AG04450 (cell line): ENCODE measurements around the gene PDE4A. TPM values are rescaled to one million over a fixed set of nuclear protein-coding genes. Genes with fewer than 3 reads are reported as not detected.
"Not testable (repeated sequence)": the region's sequence is repeated elsewhere in the genome, so short reads cannot be mapped to it uniquely, and the experiment has no call there.

Experiments used
- CTCF ChIA-PET: fragments of 300-600, 350-600 bp; formaldehyde crosslinking; extraction: SDS; loops from one replicate; lab custom pipeline; 2022; ENCODE audit warnings: antibody characterized with exemption, inconsistent platforms; lab: Charles Lee
- POLR2A ChIA-PET: fragments of 350-600 bp; formaldehyde crosslinking; extraction: SDS; loops from one replicate; lab custom pipeline; 2021; ENCODE audit warnings: antibody characterized with exemption, inconsistent platforms; lab: Yijun Ruan, JAX
- DNase-seq: peaks from one replicate; pipeline ENCODE4 v3.0.0-alpha.2; 2011; ENCODE audit warnings: low read depth, low spot score
- H3K27ac ChIP-seq: one replicate; pipeline ENCODE4 v1.5.1; 2012; ENCODE audit warnings: low read depth, low read length, control low read depth
- H3K27me3 ChIP-seq: one replicate; pipeline ENCODE4 v1.6.0; 2012; ENCODE audit warnings: low read length; ENCODE audit not compliant: control insufficient read depth, insufficient read depth
- H3K4me3 ChIP-seq: 2 replicates; pipeline ENCODE4 v1.5.1; 2011; ENCODE audit warnings: mild to moderate bottlenecking, low read depth, low read length, control low read depth
- H3K9me3 ChIP-seq: 2 replicates; pipeline ENCODE4 v1.5.1; 2012; ENCODE audit warnings: low read length; ENCODE audit not compliant: control insufficient read depth, insufficient read depth
- polyA minus RNA-seq: library from RNA; depleted of rRNA, polyadenylated mRNA; stranded (reverse); fragments of >200 nt; gene quantifications from 2 replicates; pipeline ENCODE4 v1.2.3, GENCODE V29; 2011; rRNA and poly(A)+ RNA removed
- polyA plus RNA-seq: library from polyadenylated mRNA; depleted of rRNA; stranded (reverse); fragments of >200 nt; gene quantifications from 2 replicates; pipeline ENCODE4 v1.2.3, GENCODE V29; 2011; rRNA removed
- TF ChIP-seq, protein P1 (sequence below): IDR thresholded peaks from 2 replicates; pipeline ENCODE4 v1.5.1; 2011; ENCODE audit warnings: low read depth, low read length, control low read depth, inconsistent platforms

The PDE4A gene
- polyA plus RNA-seq (2.9 and 5.1 TPM in 2 replicates), polyA minus RNA-seq (9.6 and 16.3 TPM in 2 replicates)

DNA sequence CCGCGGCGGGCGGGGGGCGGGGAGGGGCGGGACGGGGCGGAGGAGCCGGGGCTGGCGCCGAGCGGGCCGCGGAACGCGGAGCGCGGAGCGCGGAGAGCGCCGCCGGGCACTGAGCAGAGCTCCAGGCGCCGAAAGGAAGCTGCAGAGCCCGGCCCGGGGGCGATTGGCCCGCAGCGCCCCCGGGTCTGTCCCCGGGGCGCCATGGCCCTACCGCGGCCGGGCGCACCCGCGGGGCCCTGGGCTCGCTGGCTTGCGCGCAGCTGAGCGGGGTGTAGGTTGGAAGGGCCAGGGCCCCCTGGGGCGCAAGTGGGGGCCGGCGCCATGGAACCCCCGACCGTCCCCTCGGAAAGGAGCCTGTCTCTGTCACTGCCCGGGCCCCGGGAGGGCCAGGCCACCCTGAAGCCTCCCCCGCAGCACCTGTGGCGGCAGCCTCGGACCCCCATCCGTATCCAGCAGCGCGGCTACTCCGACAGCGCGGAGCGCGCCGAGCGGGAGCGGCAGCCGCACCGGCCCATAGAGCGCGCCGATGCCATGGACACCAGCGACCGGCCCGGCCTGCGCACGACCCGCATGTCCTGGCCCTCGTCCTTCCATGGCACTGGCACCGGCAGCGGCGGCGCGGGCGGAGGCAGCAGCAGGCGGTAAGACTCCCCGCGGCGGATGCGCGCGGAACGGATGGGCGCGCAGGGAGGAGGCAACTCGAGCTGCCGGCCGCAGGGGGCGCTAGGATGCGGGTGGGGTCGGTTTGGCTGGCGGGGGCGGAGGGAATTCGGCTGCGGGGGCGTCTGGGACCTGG lies at the start of gene PDE4A:
Gene PDE4A, plus strand, starts transcription at position 95 of the 796 bp plus-strand sequence. Its CDS starts 227 bp downstream, at position 322.
- TF ChIP-seq, protein P1, sequence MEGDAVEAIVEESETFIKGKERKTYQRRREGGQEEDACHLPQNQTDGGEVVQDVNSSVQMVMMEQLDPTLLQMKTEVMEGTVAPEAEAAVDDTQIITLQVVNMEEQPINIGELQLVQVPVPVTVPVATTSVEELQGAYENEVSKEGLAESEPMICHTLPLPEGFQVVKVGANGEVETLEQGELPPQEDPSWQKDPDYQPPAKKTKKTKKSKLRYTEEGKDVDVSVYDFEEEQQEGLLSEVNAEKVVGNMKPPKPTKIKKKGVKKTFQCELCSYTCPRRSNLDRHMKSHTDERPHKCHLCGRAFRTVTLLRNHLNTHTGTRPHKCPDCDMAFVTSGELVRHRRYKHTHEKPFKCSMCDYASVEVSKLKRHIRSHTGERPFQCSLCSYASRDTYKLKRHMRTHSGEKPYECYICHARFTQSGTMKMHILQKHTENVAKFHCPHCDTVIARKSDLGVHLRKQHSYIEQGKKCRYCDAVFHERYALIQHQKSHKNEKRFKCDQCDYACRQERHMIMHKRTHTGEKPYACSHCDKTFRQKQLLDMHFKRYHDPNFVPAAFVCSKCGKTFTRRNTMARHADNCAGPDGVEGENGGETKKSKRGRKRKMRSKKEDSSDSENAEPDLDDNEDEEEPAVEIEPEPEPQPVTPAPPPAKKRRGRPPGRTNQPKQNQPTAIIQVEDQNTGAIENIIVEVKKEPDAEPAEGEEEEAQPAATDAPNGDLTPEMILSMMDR = peak; percentile 44
- POLR2A ChIA-PET = interaction anchor here (0.6 to 0.8 kb wide), 2 partner anchors 11 to 129 kb away, joined by 3 to 4 read pairs; no protein-coding TSS in a partner anchor
- Histone ChIP-seq H3K27me3 (peaks cover 14% of the 10 kb centered on the region), H3K27ac (peak within 1 kb of the TSS; percentile 52), H3K9me3 (peaks cover 4% of the 10 kb centered on the region; the same call in 1 of the 2 replicates), H3K4me3 (peak within 1 kb of the TSS; percentile 58)
- no peak for DNase-seq
- CTCF ChIA-PET = interaction anchor here (1.1 kb wide), 1 partner anchor 16 kb away, joined by 5 read pairs; no protein-coding TSS in a partner anchor

DNA sequence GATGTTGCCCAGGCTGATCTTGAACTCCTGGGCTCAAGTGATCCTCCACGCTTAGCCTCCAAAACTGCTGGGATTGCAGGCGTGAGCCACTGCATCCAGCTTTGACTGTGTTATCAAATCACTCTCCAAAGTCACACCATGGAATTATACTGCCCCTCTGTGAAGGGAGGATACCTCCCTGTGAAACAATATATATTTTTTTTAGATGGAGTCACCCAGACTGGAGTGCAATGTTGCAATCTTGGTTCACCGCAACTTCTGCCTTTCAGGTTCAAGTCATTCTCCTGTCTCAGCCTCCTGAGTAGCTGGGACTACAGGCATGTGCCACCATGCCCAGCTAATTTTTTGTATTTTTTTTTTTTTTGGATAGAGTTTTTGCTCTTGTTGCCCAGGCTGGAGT lies 47.6 kb upstream of the PDE4A start:
- Histone ChIP-seq H3K9me3 (no peaks in the 10 kb centered on the region), H3K27ac (no peak overlapping the region), H3K27me3 (no peaks in the 10 kb centered on the region), H3K4me3 (no peak overlapping the region)
- TF ChIP-seq, protein P1 = no peak
- ChIA-PET CTCF (interaction anchor here (2.0 to 2.1 kb wide), 2 partner anchors 16 to 18 kb away, joined by 5 read pairs; no protein-coding TSS in a partner anchor), POLR2A (no interaction called here)
- no peak for DNase-seq

DNA sequence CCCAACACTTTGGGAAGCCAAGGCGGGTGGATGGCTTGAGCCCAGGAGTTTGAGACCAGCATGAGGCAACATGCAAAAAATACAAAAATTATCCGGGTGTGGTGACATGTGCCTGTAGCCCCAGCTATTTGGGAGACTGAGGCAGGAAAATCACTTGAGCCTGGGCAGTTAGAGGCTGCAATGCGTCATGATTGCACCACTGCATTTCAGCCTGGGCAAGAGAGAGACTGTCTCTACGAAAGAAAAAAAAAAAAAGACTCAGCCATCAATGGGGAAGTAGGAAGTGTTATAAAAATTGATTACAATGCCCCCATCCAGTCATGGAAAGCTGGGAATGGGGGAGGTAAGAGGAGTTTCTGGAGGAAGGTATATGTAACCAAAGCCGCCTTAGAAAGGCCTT lies 45.4 kb upstream of the PDE4A start:
- TF ChIP-seq, protein P1 = no peak
- no peak for DNase-seq
- ChIA-PET CTCF (interaction anchor here (0.8 kb wide), 1 partner anchor 16 kb away, joined by 3 read pairs; no protein-coding TSS in a partner anchor), POLR2A (no interaction called here)
- Histone ChIP-seq H3K4me3 (no peak overlapping the region), H3K27ac (no peak overlapping the region), H3K27me3 (no peaks in the 10 kb centered on the region), H3K9me3 (no peaks in the 10 kb centered on the region)

DNA sequence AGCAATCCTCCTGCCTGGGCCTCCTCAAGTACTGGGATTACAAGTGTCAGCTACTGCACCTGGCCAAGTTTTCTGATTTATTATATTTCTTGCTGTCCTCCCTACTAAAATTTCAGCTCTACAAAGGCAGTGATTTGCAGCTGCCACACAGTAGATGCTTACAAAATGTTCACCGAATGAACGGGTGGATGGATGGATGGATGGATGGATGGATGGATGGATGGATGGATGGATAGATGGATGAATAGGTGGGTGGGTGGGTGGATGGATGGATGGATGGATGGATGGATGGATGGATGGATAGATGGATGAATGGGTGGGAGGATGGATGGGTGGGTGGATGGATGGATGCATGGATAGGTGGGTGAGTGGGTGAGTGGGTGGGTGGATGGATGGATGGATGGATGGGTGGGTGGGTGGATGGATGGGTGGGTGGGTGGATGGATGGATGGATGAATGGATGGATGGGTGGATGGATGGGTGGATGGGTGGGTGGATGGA lies 43.1 kb upstream of the PDE4A start:
- POLR2A ChIA-PET, H3K4me3 ChIP-seq, H3K27me3 ChIP-seq, H3K27ac ChIP-seq, DNase-seq, CTCF ChIA-PET, H3K9me3 ChIP-seq: not testable (repeated sequence)

DNA sequence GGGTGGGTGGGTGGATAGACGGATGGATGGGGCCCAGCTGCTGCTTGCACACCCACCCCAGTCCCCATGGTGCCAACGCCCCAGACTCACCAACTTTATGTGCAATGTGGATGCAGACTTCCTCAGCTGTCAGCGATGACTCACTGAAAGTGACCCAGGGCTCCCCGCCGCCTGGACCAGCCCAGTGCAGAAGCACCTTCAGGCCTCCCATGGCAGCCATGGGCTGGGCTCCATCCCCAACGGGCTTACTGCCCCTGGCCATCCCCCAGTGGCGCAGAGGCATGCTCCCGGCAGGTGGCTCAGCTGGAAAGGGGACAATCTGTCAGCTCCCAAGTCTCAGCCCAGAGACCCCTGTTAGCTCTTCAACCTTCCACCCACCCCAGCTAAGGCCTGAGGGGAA lies 42.2 kb upstream of the PDE4A start:
- DNase-seq = no peak
- no peaks in the 10 kb centered on the region for H3K27me3 ChIP-seq
- ChIA-PET CTCF (interaction anchor here (1.6 kb wide), 1 partner anchor 11 kb away, joined by 6 read pairs; no protein-coding TSS in a partner anchor), POLR2A (interaction anchor here (0.6 kb wide), 1 partner anchor 44 kb away, joined by 5 read pairs; the partner anchor contains the start of gene RAVER1)
- H3K27ac ChIP-seq = no peak overlapping the region
- TF ChIP-seq, protein P1 = no peak
- no peaks in the 10 kb centered on the region; the same call in 1 of the 2 replicates for H3K9me3 ChIP-seq
- no peak overlapping the region for H3K4me3 ChIP-seq
